Neutrophil (primary cell): ENCODE data around the gene COQ3.

Experiments
- H3K27ac ChIP-seq: fragments of 200-600 bp; sonication (generic); 2 replicates; pipeline ENCODE4 v1.5.1; 2016; ENCODE audit warnings: mild to moderate bottlenecking, moderate library complexity
- H3K27me3 ChIP-seq: fragments of 200-600 bp; sonication (generic); 2 replicates; pipeline ENCODE4 v1.6.0; 2016; ENCODE audit warnings: mild to moderate bottlenecking
- H3K36me3 ChIP-seq: fragments of 200-600 bp; sonication (generic); 2 replicates; pipeline ENCODE4 v1.5.1; 2017
- H3K4me1 ChIP-seq, 2 experiments: fragments of 200-600 bp in 1 of 2; sonication (generic) in 1 of 2; 1 replicate in 1 of 2; 2 replicates in 1 of 2; pipeline versions ENCODE4 v1.5.1 to v1.6.1; 2013 to 2016; ENCODE audit warnings: low read depth in 1 of 2, low read length in 1 of 2, mild to moderate bottlenecking in 1 of 2, moderate library complexity in 1 of 2; ENCODE audit not compliant: control insufficient read depth in 1 of 2, insufficient read depth in 1 of 2
- H3K4me3 ChIP-seq, 2 experiments: fragments of 200-600 bp in 1 of 2; sonication (generic) in 1 of 2; 1 replicate in 1 of 2; 2 replicates in 1 of 2; pipeline ENCODE4 v1.5.1; 2013 to 2016; ENCODE audit warnings: low read depth in 1 of 2, low read length in 1 of 2, mild to moderate bottlenecking in 1 of 2, moderate library complexity in 1 of 2
- H3K9me3 ChIP-seq: fragments of 200-600 bp; sonication (generic); 2 replicates; pipeline ENCODE4 v1.5.1; 2016
- TF ChIP-seq, protein P1 (sequence below): fragments of 200-600 bp; sonication (generic); IDR thresholded peaks from 2 replicates; pipeline ENCODE4 v1.5.1; 2016; ENCODE audit warnings: antibody characterized with exemption

The COQ3 gene

DNA sequence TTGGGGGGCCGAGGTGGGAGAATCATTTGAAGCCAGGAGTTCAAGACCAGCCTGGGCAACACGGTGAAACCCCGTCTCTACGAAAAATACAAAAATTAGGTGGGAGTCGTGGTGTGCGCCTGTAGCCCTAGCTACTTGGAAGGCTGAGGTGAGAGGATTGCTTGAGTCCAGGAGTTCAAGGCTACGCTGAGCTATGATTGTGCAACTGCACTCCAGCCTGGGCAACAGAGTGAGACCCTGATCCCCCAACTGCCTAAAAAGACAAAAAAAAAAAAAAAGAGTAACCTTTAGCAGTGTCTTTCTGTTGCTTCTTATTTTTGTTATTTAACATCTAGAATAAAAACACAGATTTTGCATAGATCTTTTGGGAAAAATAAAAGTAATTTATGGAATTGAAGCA, 13.1 kb upstream of the COQ3 start:
- peaks cover 100% of the 10 kb centered on the region for H3K36me3 ChIP-seq
- TF ChIP-seq, protein P1, sequence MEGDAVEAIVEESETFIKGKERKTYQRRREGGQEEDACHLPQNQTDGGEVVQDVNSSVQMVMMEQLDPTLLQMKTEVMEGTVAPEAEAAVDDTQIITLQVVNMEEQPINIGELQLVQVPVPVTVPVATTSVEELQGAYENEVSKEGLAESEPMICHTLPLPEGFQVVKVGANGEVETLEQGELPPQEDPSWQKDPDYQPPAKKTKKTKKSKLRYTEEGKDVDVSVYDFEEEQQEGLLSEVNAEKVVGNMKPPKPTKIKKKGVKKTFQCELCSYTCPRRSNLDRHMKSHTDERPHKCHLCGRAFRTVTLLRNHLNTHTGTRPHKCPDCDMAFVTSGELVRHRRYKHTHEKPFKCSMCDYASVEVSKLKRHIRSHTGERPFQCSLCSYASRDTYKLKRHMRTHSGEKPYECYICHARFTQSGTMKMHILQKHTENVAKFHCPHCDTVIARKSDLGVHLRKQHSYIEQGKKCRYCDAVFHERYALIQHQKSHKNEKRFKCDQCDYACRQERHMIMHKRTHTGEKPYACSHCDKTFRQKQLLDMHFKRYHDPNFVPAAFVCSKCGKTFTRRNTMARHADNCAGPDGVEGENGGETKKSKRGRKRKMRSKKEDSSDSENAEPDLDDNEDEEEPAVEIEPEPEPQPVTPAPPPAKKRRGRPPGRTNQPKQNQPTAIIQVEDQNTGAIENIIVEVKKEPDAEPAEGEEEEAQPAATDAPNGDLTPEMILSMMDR, result no peak

DNA sequence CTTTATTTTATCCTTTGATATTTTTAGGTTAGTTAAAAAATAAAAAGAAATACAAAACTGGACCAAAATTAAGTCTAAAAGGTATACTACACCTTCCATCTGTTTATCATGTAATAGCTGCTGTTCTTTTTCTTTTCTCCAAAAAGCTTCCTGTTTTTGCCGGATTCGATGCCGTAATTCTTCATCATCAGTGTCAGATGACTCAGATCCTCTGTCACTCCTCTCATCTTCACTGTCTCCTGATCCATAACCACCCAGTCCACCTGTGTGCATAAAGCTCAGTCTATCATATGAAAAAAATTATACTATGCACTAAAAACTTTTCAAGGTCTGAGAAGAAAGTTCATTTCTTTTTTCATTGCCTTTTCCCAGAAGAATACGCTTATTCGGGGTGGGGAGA, 8.5 kb upstream of the COQ3 start:
- Histone ChIP-seq H3K4me3 (no peak overlapping the region), H3K27me3 (no peaks in the 10 kb centered on the region), H3K4me1 (no peaks in the 10 kb centered on the region), H3K27ac (peak overlapping the region; percentile 37), H3K36me3 (peaks cover 100% of the 10 kb centered on the region), H3K9me3 (no peaks in the 10 kb centered on the region)
- TF ChIP-seq, protein P1, result no peak

More for the DNA sequence above, 13.1 kb upstream of the COQ3 start:
- Histone ChIP-seq H3K27ac (no peak overlapping the region), H3K9me3 (no peaks in the 10 kb centered on the region), H3K4me3 (no peak overlapping the region), H3K27me3 (no peaks in the 10 kb centered on the region), H3K4me1 (no peaks in the 10 kb centered on the region)

DNA sequence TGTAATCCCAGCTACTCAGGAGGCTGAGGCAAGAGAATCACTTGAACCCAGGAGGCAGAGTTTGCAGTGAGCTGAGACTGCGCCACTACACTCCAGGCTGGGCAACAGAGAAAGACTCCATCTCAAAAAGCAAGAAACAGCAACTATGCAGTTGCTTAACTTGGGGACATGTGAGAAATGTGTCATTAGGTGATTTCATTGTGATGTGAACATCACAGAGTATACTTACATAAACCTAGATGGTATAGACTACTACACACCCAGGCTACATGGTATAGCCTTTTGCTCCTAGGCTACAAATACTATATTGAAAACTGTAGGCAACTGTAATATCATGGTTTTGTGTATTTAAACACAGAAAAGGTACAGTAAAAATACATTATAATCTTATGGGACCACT, 3.3 kb upstream of the COQ3 start:
- Histone ChIP-seq H3K27ac (no peak overlapping the region), H3K27me3 (no peaks in the 10 kb centered on the region), H3K4me1 (peaks cover 3 to 5% of the 10 kb centered on the region in 2 experiments), H3K36me3 (peaks cover 55% of the 10 kb centered on the region), H3K9me3 (no peaks in the 10 kb centered on the region), H3K4me3 (no peak overlapping the region)
- TF ChIP-seq, protein P1, result no peak

DNA sequence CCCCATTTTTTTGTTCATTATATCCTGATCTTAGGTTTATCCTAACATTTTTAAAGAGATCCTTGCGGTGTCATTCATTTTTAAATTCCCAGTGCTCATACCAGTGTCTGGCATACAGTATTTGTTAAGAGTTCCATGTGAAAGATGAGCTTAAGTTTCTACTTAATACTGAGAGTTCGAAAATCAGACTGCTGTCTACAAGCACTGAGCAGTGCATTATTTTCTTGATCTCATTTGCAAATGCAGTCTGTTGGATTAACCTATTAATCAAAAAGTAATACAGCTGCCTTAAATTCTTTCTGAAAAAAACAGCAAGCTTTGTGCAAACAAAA, 663 bp downstream of the COQ3 start:
- Histone ChIP-seq H3K36me3 (peaks cover 15% of the 10 kb centered on the region), H3K27ac (no peak overlapping the region), H3K4me3 (peak overlapping the region; percentile 57 to 64), H3K4me1 (peaks cover 3 to 5% of the 10 kb centered on the region in 2 experiments), H3K27me3 (no peaks in the 10 kb centered on the region), H3K9me3 (no peaks in the 10 kb centered on the region)
- TF ChIP-seq, protein P1, result no peak

DNA sequence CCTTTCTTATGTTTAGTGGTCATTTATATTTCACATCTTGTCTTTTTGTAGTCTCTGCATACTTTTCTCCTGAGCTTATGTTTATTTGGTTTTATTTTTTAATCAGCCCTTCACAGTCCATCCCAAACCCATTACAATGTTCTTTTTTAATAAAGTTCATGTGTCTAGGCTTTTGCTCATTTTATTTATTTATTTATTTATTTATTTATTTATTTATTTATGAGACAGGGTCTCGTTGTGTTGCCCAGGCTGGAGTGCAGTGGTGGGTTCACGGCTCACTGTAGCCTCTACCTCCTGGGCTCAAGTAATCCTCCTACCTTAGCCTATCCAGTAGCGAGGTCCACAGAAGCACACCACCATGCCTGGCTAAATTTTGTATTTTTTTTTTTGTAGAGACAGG, 3.1 kb downstream of the COQ3 start:
- TF ChIP-seq, protein P1, result no peak
- H3K4me1 ChIP-seq, result peaks cover 3 to 5% of the 10 kb centered on the region in 2 experiments
- no peaks in the 10 kb centered on the region for H3K36me3 ChIP-seq
- no peak overlapping the region for H3K27ac ChIP-seq
- H3K9me3 ChIP-seq, result no peaks in the 10 kb centered on the region
- H3K4me3 ChIP-seq, result no peak overlapping the region
- H3K27me3 ChIP-seq, result no peaks in the 10 kb centered on the region

DNA sequence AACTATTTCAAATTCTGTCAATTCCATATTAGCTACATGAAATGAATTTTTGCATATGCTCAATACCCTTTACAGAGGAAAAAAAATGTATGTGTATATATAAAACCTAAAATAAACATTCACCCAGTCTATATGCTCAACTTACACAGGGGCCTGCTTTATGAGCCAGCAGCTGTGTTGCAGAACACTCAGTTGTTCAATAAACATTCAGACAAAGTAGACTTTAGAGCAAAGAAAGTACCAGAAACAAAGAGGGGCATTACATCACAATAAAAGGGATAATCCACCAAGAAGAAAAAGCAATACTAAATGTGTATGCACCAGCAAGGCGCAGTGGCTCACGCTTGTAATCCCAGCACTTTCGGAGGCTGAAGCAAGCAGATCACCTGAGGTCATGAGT, 9.5 kb downstream of the COQ3 start:
- TF ChIP-seq, protein P1, result no peak
- no peak overlapping the region for H3K4me3 ChIP-seq
- H3K27ac ChIP-seq, result no peak overlapping the region
- no peaks in the 10 kb centered on the region for H3K4me1 ChIP-seq
- no peaks in the 10 kb centered on the region for H3K9me3 ChIP-seq
- H3K36me3 ChIP-seq, result no peaks in the 10 kb centered on the region
- H3K27me3 ChIP-seq, result no peaks in the 10 kb centered on the region
